GM23338 (cell line): ENCODE results near the gene IRX2. TPM values are rescaled to one million over a fixed set of nuclear protein-coding genes. Genes with fewer than 3 reads are reported as not detected.

Source experiments
- ATAC-seq: fragments of 200-7000 bp; cut with Tn5 transposase; 3 replicates; pipeline ENCODE4 v1.9.1; 2020
- DNase-seq: peaks from one replicate; pipeline ENCODE4 v3.0.0-alpha.2; 2015; ENCODE audit warnings: low spot score
- H2AFZ ChIP-seq: fragments of 200-600 bp; sonication (generic); 2 replicates; pipeline ENCODE4 v1.8.0; 2016; ENCODE audit warnings: antibody characterized with exemption, mild to moderate bottlenecking, moderate library complexity
- H3F3A ChIP-seq: fragments of 200-600 bp; sonication (generic); replicated peaks from 2 replicates; pipeline ENCODE4 v1.8.0; 2017; ENCODE audit warnings: antibody characterized with exemption, mixed run types, low read depth
- H3K27ac ChIP-seq: fragments of 200-600 bp; sonication (generic); 2 replicates; pipeline ENCODE4 v1.6.1; 2016; ENCODE audit warnings: low read depth
- H3K27me3 ChIP-seq: fragments of 200-600 bp; sonication (generic); 2 replicates; pipeline ENCODE4 v1.8.0; 2016; ENCODE audit warnings: mild to moderate bottlenecking, mixed run types, moderate library complexity; ENCODE audit not compliant: insufficient read depth
- H3K36me3 ChIP-seq: fragments of 200-600 bp; sonication (generic); 2 replicates; pipeline ENCODE4 v1.8.0; 2016; ENCODE audit warnings: mild to moderate bottlenecking; ENCODE audit not compliant: insufficient read depth
- H3K4me1 ChIP-seq: fragments of 200-600 bp; sonication (generic); 2 replicates; pipeline ENCODE4 v1.8.0; 2016; ENCODE audit warnings: mild to moderate bottlenecking, moderate library complexity; ENCODE audit not compliant: insufficient read depth
- H3K4me2 ChIP-seq: fragments of 200-600 bp; sonication (generic); 2 replicates; pipeline ENCODE4 v1.7.1; 2017; ENCODE audit warnings: mixed run types
- H3K4me3 ChIP-seq: fragments of 200-600 bp; sonication (generic); 2 replicates; pipeline ENCODE4 v1.6.1; 2016; ENCODE audit warnings: mixed run types
- H3K79me2 ChIP-seq: fragments of 200-600 bp; sonication (generic); replicated peaks from 2 replicates; pipeline ENCODE4 v1.8.0; 2017; ENCODE audit warnings: mild to moderate bottlenecking; ENCODE audit not compliant: insufficient read depth
- H3K9me2 ChIP-seq: fragments of 200-600 bp; sonication (generic); 2 replicates; pipeline ENCODE4 v1.8.0; 2017; ENCODE audit not compliant: insufficient read depth
- H4K20me1 ChIP-seq: fragments of 200-600 bp; sonication (generic); replicated peaks from 2 replicates; pipeline ENCODE4 v1.8.0; 2017; ENCODE audit warnings: mild to moderate bottlenecking; ENCODE audit not compliant: insufficient read depth
- H3K27ac Mint-ChIP-seq: 2 replicates; pipeline ENCODE4 v1.8.0; 2020; ENCODE audit warnings: inconsistent platforms, mild to moderate bottlenecking, moderate library complexity, mixed read lengths
- H3K27me3 Mint-ChIP-seq: 3 replicates; pipeline ENCODE4 v1.8.0; 2022; ENCODE audit warnings: low read depth, mild to moderate bottlenecking, moderate library complexity, mixed read lengths, inconsistent platforms; ENCODE audit not compliant: insufficient read depth, poor library complexity
- H3K36me3 Mint-ChIP-seq: 3 replicates; pipeline ENCODE4 v1.8.0; 2021; ENCODE audit warnings: low read depth, mild to moderate bottlenecking, inconsistent platforms, moderate library complexity, mixed read lengths
- H3K4me1 Mint-ChIP-seq: 3 replicates; pipeline ENCODE4 v1.8.0; 2020; ENCODE audit warnings: mild to moderate bottlenecking, inconsistent platforms, mixed read lengths
- H3K4me3 Mint-ChIP-seq: 3 replicates; pipeline ENCODE4 v1.8.0; 2021; ENCODE audit warnings: moderate library complexity, mild to moderate bottlenecking, inconsistent platforms, mixed read lengths
- H3K9me3 Mint-ChIP-seq: 3 replicates; pipeline ENCODE4 v1.8.0; 2020; ENCODE audit warnings: moderate library complexity, mild to moderate bottlenecking, inconsistent platforms, mixed read lengths
- CREB1 ChIP-seq: fragments of 250-450 bp; sonication (Bioruptor Pico); IDR thresholded peaks from 2 replicates; pipeline ENCODE4 v1.5.0; 2020; ENCODE audit warnings: low read depth, mild to moderate bottlenecking, moderate library complexity
- CTCF ChIP-seq, 2 experiments: fragments of 200-600 bp in 1 of 2; sonication (generic) in 1 of 2; conservative IDR thresholded peaks; 2 replicates each; pipeline versions ENCODE4 v1.5.1 to v1.6.1; 2016 to 2017; ENCODE audit warnings: antibody characterized with exemption in 2 of 2, low read depth in 2 of 2, mild to moderate bottlenecking in 2 of 2, moderate library complexity in 1 of 2
- ETS1 ChIP-seq: IDR thresholded peaks from 2 replicates; pipeline ENCODE4 v1.6.1; 2016; ENCODE audit warnings: antibody characterized with exemption
- EZH2 ChIP-seq: fragments of 200-600 bp; sonication (generic); IDR thresholded peaks from one replicate; pipeline ENCODE4 v1.8.0; 2017; ENCODE audit warnings: antibody characterized with exemption, mild to moderate bottlenecking, low read depth; ENCODE audit not compliant: unreplicated experiment
- EZH2phosphoT487 ChIP-seq: fragments of 200-600 bp; sonication (generic); IDR thresholded peaks from one replicate; pipeline ENCODE4 v1.8.1; 2018; ENCODE audit warnings: antibody characterized with exemption; ENCODE audit not compliant: unreplicated experiment
- JUNB ChIP-seq: IDR thresholded peaks from one replicate; pipeline ENCODE4 v1.6.1; 2016; ENCODE audit warnings: antibody characterized with exemption; ENCODE audit not compliant: unreplicated experiment
- REST ChIP-seq: IDR thresholded peaks from one replicate; pipeline ENCODE4 v1.6.1; 2018; ENCODE audit warnings: antibody characterized with exemption; ENCODE audit not compliant: unreplicated experiment
- ZNF114 ChIP-seq: fragments of 250-450 bp; sonication (Bioruptor Pico); IDR thresholded peaks from 2 replicates; pipeline ENCODE4 v1.5.0; 2020; ENCODE audit warnings: mild to moderate bottlenecking, moderate library complexity
- ZNF331 ChIP-seq: fragments of 250-450 bp; sonication (Bioruptor Pico); IDR thresholded peaks from 2 replicates; pipeline ENCODE4 v1.5.0; 2020; ENCODE audit warnings: low read depth, mild to moderate bottlenecking, moderate library complexity
- polyA plus RNA-seq: library from polyadenylated mRNA; unstranded; fragments of >200 nt; fragmentation: Nextera tagmentation; extraction: Ambion mirVana; gene quantifications from 2 replicates; pipeline ENCODE4 v1.2.1, GENCODE V29; 2016
- total RNA-seq: library from RNA; depleted of rRNA; stranded (reverse); fragments of >200 nt; shearing (Covaris generic); gene quantifications from 2 replicates; pipeline ENCODE4 v1.2.3, GENCODE V29; 2014

Gene IRX2
- total and polyA plus RNA-seq, 2 experiments from 2014 or later = 13.6 to 25.3 TPM

- TF ChIP-seq CTCF (conservative IDR thresholded peaks at IDR 0.05; ENCODE audit: low read depth in 2 of 2) (no peak), ZNF114 (CRISPR knock-in tag) (no peak), ZNF331 (CRISPR knock-in tag) (no peak), EZH2 (no peak), JUNB (no peak), EZH2phosphoT487 (no peak)
Observed at GRCh38 chr5:2776337-2777302, 25.1 kb upstream of the IRX2 start (continued).

- Histone ChIP-seq H3K27me3 (no peaks in the 10 kb centered on the region), H3K27ac (no peak overlapping the region), H3K9me2 (no peaks in the 10 kb centered on the region), H3K79me2 (no peaks in the 10 kb centered on the region), H3K36me3 (no peaks in the 10 kb centered on the region), H2AFZ (no peak overlapping the region), H4K20me1 (no peaks in the 10 kb centered on the region), H3K4me3 (no peak overlapping the region), H3F3A (no peaks in the 10 kb centered on the region), H3K4me1 (peaks cover 9% of the 10 kb centered on the region), H3K4me2 (no peak overlapping the region)
- no peak overlapping the region for H3K27ac Mint-ChIP-seq
- no peak overlapping the region for H3K4me3 Mint-ChIP-seq
- no peaks in the 10 kb centered on the region; the same call in 2 of the 3 replicates for H3K9me3 Mint-ChIP-seq
- no peaks in the 10 kb centered on the region; the same call in 2 of the 3 replicates for H3K36me3 Mint-ChIP-seq
- ATAC-seq (no peak), DNase-seq (no peak)
- no peaks in the 10 kb centered on the region for H3K27me3 Mint-ChIP-seq
- peaks cover 7% of the 10 kb centered on the region for H3K4me1 Mint-ChIP-seq
- no peak for TF ChIP-seq ZNF331 (CRISPR knock-in tag)
- TF ChIP-seq REST = no peak
- TF ChIP-seq ZNF114 (CRISPR knock-in tag) = no peak
- no peak for TF ChIP-seq EZH2phosphoT487
- TF ChIP-seq CTCF (conservative IDR thresholded peaks at IDR 0.05; ENCODE audit: low read depth in 2 of 2) = no peak
- TF ChIP-seq JUNB = no peak
- no peak for TF ChIP-seq EZH2
- no peak for TF ChIP-seq ETS1
- TF ChIP-seq CREB1 (CRISPR knock-in tag) = no peak
Observed at GRCh38 chr5:2773327-2773726, 21.9 kb upstream of the IRX2 start.
